Muscle of leg (tissue), 11 donors: ENCODE results near the gene TPST1. TPM values are rescaled to one million over a fixed set of nuclear protein-coding genes. Genes with fewer than 3 reads are reported as not detected.
A peak's percentile ranks its signal among the peaks of the same experiment; 100 is the strongest.

Source experiments
- DNase-seq: peaks from one replicate; pipeline ENCODE4 v3.0.0; 2013
- H3K27ac ChIP-seq: one replicate; pipeline ENCODE4 v1.5.1; 2013; ENCODE audit warnings: mild to moderate bottlenecking, low read length, control low read depth
- H3K27me3 ChIP-seq: one replicate; pipeline ENCODE4 v1.6.1; 2013; ENCODE audit warnings: low read length; ENCODE audit not compliant: control insufficient read depth, insufficient read depth
- H3K36me3 ChIP-seq: one replicate; pipeline ENCODE4 v1.6.1; 2013; ENCODE audit warnings: low read length; ENCODE audit not compliant: control insufficient read depth, insufficient read depth
- H3K4me1 ChIP-seq: one replicate; pipeline ENCODE4 v1.6.1; 2013; ENCODE audit warnings: low read length; ENCODE audit not compliant: control insufficient read depth, insufficient read depth
- H3K4me3 ChIP-seq: one replicate; pipeline ENCODE4 v1.5.1; 2013; ENCODE audit warnings: low read length, control low read depth
- H3K9me3 ChIP-seq: replicated peaks from 2 replicates; pipeline ENCODE4 v1.6.1; 2013; ENCODE audit warnings: low read depth, low read length; ENCODE audit not compliant: control insufficient read depth
- WGBS: methylation state at CpG from one replicate; pipeline ENCODE4 v1.1.5; 2013; ENCODE audit warnings: missing lambda C conversion rate; ENCODE audit not compliant: insufficient coverage; 5-methylcytosine and 5-hydroxymethylcytosine counted together
- polyA plus RNA-seq, 8 donors: library from polyadenylated mRNA; unstranded; fragments of 120-200 nt; gene quantifications; one replicate each; pipeline versions ENCODE4 v1.2.1 to v1.2.3, GENCODE V29; 2013; ENCODE audit warnings: inconsistent platforms in 1 of 8, low replicate concordance in 1 of 8; ENCODE audit not compliant: insufficient read length in 8 of 8, insufficient read depth in 1 of 8
- total RNA-seq: library from RNA; stranded (reverse); fragments of 120-200 nt; gene quantifications from one replicate; pipeline ENCODE4 v1.2.4, GENCODE V29; 2013

Gene TPST1
- total and polyA plus RNA-seq, 9 donors: 11.2 to 39.6 (median 16.3) TPM

DNA sequence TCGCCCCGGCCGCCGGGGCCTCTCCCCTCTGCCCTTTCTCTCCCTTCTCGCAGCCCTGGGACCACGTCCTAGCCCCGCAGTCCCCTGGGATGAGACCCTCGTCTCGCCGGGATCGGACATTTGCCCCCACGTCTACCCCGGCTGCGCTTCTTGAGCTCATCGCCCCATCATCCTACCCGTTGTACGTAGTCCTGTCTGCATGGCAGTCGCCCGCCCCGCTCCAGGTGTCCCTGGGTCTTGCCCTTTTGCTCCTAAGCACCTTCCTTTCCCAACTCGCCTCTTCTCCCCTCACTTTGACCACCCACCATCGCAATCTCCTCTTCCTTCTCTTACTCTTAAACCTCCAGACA, 582 bp downstream of the TPST1 start:
- peak; percentile 26 for DNase-seq
- H3K27ac ChIP-seq: peak overlapping the region; percentile 13
- peaks cover 4% of the 10 kb centered on the region for H3K27me3 ChIP-seq
- H3K4me1 ChIP-seq: peaks cover 13% of the 10 kb centered on the region
- no peaks in the 10 kb centered on the region for H3K9me3 ChIP-seq
- WGBS: under 1% methylated on average over 21 of the region's 22 CpGs
- peak overlapping the region; percentile 86 for H3K4me3 ChIP-seq
- H3K36me3 ChIP-seq: no peaks in the 10 kb centered on the region

DNA sequence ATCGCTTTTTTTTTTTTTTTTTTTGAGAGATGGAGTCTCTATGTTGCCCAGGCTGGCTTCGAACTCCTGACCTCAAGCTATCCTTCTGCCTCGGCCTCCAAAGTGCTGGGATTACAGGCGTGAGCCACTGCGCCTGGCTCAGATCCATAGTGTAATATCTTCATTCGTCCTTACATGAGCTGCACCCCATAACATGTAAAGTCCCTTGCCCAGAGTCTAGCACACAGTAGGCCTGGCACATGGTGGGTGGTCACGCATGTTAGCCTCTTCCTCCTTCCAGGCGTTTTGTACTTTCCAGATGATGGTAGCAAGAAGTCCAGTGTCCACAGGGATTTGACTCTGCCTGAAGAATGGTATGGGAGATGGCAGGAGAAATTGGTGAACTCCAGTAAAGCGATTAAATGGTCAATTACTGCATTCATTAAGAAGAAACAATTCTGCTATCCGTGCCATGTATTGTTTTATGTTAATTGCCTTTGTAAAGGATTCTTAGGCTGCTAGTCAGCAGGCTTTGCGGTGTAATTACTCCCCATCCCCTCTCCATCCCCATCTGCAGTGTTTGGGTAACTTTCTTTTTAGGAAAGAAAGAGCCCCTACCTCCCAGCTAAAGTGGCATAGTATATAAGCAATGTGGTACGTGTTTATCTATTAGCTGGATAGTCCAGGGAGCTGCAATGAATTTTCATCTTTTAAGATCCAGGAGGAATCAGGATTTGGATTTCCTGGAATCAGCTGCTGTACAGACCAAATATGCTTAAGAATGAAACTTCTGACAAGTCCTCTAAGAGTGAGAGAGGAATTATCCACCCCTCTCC, 1.2 kb downstream of the TPST1 start:
- Histone ChIP-seq H3K4me3 (peak overlapping the region; percentile 86), H3K9me3 (no peaks in the 10 kb centered on the region), H3K36me3 (no peaks in the 10 kb centered on the region), H3K4me1 (peaks cover 13% of the 10 kb centered on the region), H3K27ac (peak overlapping the region; percentile 42), H3K27me3 (peaks cover 4% of the 10 kb centered on the region)
- peak; percentile 32 for DNase-seq
- 36% methylated on average over 5 of the region's 12 CpGs for WGBS

- H3K9me3 ChIP-seq: no peaks in the 10 kb centered on the region
- no peak overlapping the region for H3K4me3 ChIP-seq
- DNase-seq: no peak
- peaks cover 13% of the 10 kb centered on the region for H3K4me1 ChIP-seq
- WGBS: 67% methylated on average over 1 of the region's 5 CpGs
- no peaks in the 10 kb centered on the region for H3K36me3 ChIP-seq
- H3K27me3 ChIP-seq: peaks cover 4% of the 10 kb centered on the region
- H3K27ac ChIP-seq: no peak overlapping the region
Measured at GRCh38 chr7:66206934-66207240, 1.8 kb downstream of the TPST1 start.

GRCh38 chr7:66207540-66207939, 2.4 kb downstream of the TPST1 start:
- no peak for DNase-seq
- WGBS: no CpG with 5 or more reads among the region's 3 CpGs
- Histone ChIP-seq H3K4me1 (peaks cover 13% of the 10 kb centered on the region), H3K27me3 (peaks cover 4% of the 10 kb centered on the region), H3K27ac (no peak overlapping the region), H3K9me3 (no peaks in the 10 kb centered on the region), H3K36me3 (no peaks in the 10 kb centered on the region), H3K4me3 (no peak overlapping the region)

DNA sequence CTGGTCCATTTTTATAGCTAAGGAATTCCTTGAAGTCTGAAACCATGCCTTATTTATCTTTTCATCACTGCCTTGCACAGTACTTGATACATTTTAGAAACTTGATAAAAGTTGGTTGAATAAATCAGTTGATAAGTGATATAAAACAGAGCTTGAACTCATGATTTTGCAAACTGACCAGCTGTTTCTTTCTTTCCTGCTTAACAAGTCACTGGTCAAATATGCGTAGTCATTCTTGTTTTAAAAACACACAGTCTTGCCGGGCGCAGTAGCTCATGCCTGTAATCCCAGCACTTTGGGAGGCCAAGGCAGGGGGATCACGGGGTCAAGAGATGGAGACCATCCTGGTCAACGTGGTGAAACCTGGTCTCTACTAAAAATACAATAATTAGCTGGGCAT, 6.3 kb downstream of the TPST1 start:
- Histone ChIP-seq H3K27me3 (no peaks in the 10 kb centered on the region), H3K27ac (no peak overlapping the region), H3K9me3 (no peaks in the 10 kb centered on the region), H3K36me3 (no peaks in the 10 kb centered on the region), H3K4me1 (peaks cover under 1% of the 10 kb centered on the region), H3K4me3 (no peak overlapping the region)
- WGBS: no CpG with 5 or more reads among the region's 5 CpGs
- no peak for DNase-seq

- H3K4me3 ChIP-seq: no peak overlapping the region
- no peak for DNase-seq
- no peak overlapping the region for H3K27ac ChIP-seq
- no CpG with 5 or more reads among the region's 6 CpGs for WGBS
- no peaks in the 10 kb centered on the region for H3K36me3 ChIP-seq
- H3K9me3 ChIP-seq: no peaks in the 10 kb centered on the region
- no peaks in the 10 kb centered on the region for H3K4me1 ChIP-seq
- no peaks in the 10 kb centered on the region for H3K27me3 ChIP-seq
Measured at GRCh38 chr7:66213637-66214036, 8.5 kb downstream of the TPST1 start.

DNA sequence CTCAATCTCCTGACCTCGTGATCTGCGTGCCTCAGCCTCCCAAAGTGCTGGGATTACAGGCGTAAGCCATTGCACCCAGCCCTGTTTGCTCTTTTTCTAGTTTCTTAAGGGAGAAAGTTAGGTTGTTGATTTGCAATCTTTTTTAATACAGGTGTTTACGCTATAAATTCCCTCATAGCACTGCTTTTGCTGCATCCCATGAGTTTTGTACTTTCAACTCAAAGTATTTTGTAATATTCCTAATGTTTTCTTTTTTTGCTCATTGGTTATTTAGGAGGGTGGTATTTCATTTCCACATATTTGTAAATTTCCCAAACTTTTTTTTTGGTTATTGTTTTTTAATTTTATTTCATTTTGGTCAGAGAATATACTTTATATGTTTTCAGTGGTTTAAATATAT, 11.6 kb downstream of the TPST1 start:
- no peak for DNase-seq
- Histone ChIP-seq H3K27ac (no peak overlapping the region), H3K9me3 (no peaks in the 10 kb centered on the region), H3K36me3 (no peaks in the 10 kb centered on the region), H3K4me3 (no peak overlapping the region), H3K27me3 (no peaks in the 10 kb centered on the region), H3K4me1 (no peaks in the 10 kb centered on the region)
- WGBS: no CpG with 5 or more reads among the region's 4 CpGs

DNA sequence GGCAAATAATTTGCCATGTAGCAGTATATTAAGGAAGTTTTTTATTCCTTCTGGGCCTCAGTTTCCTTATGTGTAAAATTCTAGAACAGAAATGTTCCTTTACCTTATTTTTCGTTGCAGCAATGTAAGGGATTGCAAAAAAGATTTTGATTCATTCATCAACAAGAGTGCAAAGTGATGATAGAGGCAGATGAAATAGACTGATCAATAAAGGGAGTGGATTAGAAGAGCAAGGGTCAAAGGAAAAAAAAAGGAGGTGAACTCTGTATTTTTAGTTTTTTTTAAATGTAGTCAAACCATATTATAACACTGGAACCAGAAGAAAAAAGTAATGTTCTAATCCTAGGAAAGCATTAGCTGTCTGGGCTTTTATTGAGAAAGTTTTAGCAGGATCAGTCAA, 14.7 kb downstream of the TPST1 start:
- WGBS: no CpG with 5 or more reads among the region's 1 CpG
- Histone ChIP-seq H3K4me1 (peaks cover 2% of the 10 kb centered on the region), H3K36me3 (no peaks in the 10 kb centered on the region), H3K9me3 (no peaks in the 10 kb centered on the region), H3K27ac (no peak overlapping the region), H3K4me3 (no peak overlapping the region), H3K27me3 (no peaks in the 10 kb centered on the region)
- DNase-seq: no peak

DNA sequence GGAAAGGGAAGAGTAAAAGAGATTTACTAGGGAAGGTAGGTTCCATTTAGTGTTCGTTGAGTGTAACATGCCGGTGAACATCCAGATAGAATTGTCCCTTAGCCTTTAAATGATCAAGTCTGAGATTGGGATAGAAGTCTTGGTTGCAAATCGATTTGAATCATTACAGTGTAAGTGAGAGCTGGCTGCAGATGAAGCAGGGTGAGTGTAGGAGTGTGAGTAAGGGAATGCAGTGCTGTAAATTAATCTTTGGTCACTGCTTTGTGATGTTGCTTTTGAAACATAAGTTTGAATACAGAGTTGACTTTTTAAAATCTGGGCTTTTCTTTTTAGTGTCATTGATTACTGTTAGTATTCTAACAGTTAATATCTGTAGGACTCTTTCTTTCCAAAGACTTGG, 16.3 kb downstream of the TPST1 start:
- no peak for DNase-seq
- Histone ChIP-seq H3K27me3 (no peaks in the 10 kb centered on the region), H3K4me1 (peaks cover 2% of the 10 kb centered on the region), H3K36me3 (no peaks in the 10 kb centered on the region), H3K27ac (no peak overlapping the region), H3K9me3 (no peaks in the 10 kb centered on the region), H3K4me3 (no peak overlapping the region)
- WGBS: 83% methylated on average over 3 of the region's 3 CpGs

DNA sequence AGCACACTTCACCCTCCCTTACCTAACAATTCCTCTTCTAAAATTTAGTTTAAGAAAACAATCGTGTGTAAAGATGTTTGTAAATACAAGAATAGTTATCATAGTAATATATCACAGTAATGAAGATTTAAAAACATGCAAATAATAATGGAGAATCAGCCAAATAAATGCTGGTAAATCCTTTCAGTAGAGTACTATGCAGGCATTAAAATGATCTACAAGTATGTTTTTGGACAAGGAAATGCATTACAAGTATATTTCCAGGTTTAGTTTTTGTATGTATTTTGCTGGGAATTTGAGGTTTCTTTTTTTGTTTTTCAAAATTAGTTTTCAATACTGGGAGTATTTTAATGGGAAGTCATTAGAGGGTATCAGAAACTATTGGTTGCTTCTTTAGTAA, 22.7 kb downstream of the TPST1 start:
- Histone ChIP-seq H3K9me3 (peaks cover 3% of the 10 kb centered on the region), H3K27me3 (no peaks in the 10 kb centered on the region), H3K27ac (no peak overlapping the region), H3K4me3 (no peak overlapping the region), H3K36me3 (no peaks in the 10 kb centered on the region), H3K4me1 (peaks cover 2% of the 10 kb centered on the region)
- WGBS: no CpG with 5 or more reads among the region's 1 CpG
- DNase-seq: no peak
